Effector memory CD4-positive, alpha-beta T cell (primary cell): ENCODE results near the gene DNAL4.
A peak's percentile ranks its signal among the peaks of the same experiment; 100 is the strongest.

Experiments used
- DNase-seq, 3 donors: peaks; one replicate each; pipeline ENCODE4 v3.0.0-alpha.2; 2020
- H3K27ac ChIP-seq: 2 replicates; pipeline ENCODE4 v1.7.0; 2013; ENCODE audit warnings: mild to moderate bottlenecking, low read length, moderate library complexity; ENCODE audit not compliant: insufficient read depth, poor library complexity, severe bottlenecking
- H3K27me3 ChIP-seq: replicated peaks from 2 replicates; pipeline ENCODE4 v1.7.0; 2013; ENCODE audit warnings: mild to moderate bottlenecking, low read length; ENCODE audit not compliant: insufficient read depth, control insufficient read depth, poor library complexity, severe bottlenecking
- H3K36me3 ChIP-seq: 2 replicates; pipeline ENCODE4 v1.7.0; 2013; ENCODE audit warnings: mild to moderate bottlenecking, low read length, moderate library complexity; ENCODE audit not compliant: control insufficient read depth, insufficient read depth
- H3K4me1 ChIP-seq: 2 replicates; pipeline ENCODE4 v1.7.0; 2013; ENCODE audit warnings: low read length, mild to moderate bottlenecking; ENCODE audit not compliant: control insufficient read depth, insufficient read depth, poor library complexity, severe bottlenecking
- H3K4me3 ChIP-seq: 2 replicates; pipeline ENCODE4 v1.7.0; 2013; ENCODE audit warnings: low read length, low read depth, mild to moderate bottlenecking; ENCODE audit not compliant: insufficient read depth, poor library complexity, severe bottlenecking
- H3K9me3 ChIP-seq: 2 replicates; pipeline ENCODE4 v1.7.0; 2013; ENCODE audit warnings: mild to moderate bottlenecking, low read length, moderate library complexity; ENCODE audit not compliant: control insufficient read depth

The DNAL4 gene

DNA sequence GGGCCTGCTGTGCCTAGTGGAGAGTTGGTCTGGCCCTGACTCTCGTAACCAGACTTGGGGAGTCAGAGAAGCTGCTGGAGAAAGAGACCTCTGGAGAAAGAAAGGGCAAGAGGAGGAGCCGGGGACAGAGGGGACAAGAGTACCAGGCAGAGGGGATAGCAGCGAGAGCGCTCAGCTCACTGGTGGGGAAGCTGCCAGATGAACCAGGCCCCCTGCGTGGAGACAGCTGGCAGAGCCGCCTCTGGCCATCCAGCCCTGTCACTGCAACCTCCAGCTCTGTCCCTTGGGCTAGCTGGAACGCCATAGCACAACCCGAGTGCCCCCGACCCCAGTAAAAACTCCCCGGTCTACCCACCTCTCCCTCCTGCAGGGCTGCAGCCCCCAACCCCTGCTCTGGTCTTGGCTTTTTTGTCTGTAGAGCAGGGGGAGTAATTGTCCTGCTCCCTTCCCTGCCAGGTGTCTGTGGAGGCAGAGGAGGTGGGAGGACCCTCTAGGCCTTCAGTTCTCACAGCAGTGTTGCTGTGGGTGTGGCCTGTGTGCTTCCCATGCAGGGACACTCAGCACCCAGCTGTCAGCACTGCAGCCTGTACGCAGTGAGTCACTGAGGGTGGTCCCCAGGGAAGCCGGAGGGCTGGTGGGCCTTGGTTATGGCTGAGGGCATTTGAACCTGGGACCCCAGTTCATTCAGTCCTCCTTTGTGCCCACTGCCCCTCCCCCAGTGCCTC lies 33.3 kb downstream of the DNAL4 start:
- Histone ChIP-seq H3K27ac (no peak overlapping the region), H3K4me3 (no peak overlapping the region), H3K4me1 (peaks cover 23% of the 10 kb centered on the region), H3K36me3 (no peaks in the 10 kb centered on the region), H3K27me3 (no peaks in the 10 kb centered on the region), H3K9me3 (no peaks in the 10 kb centered on the region)
- no peak for DNase-seq

DNA sequence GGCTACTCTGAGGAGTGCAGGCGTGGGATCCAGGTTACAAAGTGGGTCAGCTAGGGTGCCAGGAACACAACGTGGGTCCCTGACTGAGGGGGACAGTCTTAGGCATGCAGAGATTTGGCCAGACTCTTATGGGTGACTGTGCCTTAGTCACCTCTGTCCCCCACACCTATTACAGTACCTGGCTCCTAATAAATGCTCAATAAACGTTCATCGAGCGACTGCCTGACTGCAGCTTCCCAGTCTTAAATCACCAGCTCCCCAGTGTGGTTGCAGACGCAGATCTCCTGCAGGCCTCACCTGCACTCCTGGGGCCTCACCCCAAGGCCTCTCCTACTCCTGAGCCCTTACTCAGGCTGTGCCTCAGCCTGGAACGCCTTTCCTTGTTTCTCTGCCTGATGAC lies 34.9 kb downstream of the DNAL4 start:
- no peaks in the 10 kb centered on the region for H3K36me3 ChIP-seq
- H3K4me3 ChIP-seq: no peak overlapping the region
- no peaks in the 10 kb centered on the region for H3K27me3 ChIP-seq
- peaks cover 23% of the 10 kb centered on the region for H3K4me1 ChIP-seq
- peak overlapping the region; percentile 67 for H3K27ac ChIP-seq
- H3K9me3 ChIP-seq: no peaks in the 10 kb centered on the region
- no peak for DNase-seq

DNA sequence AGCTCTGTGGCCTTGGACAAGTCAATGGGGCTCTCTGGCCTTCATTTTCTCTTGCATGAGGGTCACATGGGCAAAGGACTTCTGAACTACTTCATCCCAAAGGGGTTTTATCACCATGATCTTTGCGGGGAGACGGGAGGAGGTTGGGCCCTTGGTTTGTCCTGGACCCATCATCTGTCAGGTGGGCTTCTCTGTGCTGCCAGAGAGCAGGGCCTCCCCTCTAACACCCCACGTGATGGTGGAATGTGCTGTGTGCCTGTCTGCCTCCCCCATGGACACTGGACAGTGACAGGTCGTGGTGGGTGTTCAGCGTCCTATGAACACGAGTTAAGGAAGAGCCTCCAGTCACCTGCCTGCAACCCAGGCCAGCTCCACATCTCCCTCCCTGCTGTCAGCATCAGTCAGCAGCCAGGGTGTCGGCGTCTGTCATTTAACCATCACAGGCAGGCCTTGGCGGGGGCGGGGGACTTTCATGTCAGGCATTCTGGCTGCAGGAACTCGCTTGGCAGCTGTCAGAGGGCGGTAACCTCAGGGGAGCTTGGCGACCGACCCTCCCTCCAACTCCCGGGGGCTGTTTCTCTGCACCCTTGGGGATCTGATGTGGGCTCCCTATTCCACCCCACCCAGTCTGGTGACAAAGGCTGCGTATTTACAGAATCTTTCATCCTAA lies 35.5 kb downstream of the DNAL4 start:
- Histone ChIP-seq H3K4me1 (peaks cover 27% of the 10 kb centered on the region), H3K27me3 (no peaks in the 10 kb centered on the region), H3K4me3 (no peak overlapping the region), H3K27ac (peak overlapping the region; percentile 67), H3K36me3 (peaks cover 4% of the 10 kb centered on the region), H3K9me3 (no peaks in the 10 kb centered on the region)
- peak in 2 of 3 donors; percentile 39 to 62 for DNase-seq

DNA sequence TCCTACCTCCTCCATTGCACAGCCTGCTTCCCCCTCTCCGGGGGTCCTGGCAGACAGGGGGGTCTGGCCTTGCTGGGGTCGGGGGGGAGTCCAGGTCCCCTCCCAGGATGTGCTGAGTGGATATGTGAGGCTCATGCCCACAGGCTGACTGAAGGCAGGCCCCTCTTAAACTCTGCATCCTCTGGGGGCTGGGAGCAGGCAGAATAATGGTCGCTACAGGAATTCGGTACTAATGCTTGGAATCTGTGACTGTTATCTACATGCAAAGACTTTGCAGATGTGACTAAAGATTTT lies 36.5 kb downstream of the DNAL4 start:
- DNase-seq: no peak
- H3K4me3 ChIP-seq: peak overlapping the region; percentile 15
- H3K36me3 ChIP-seq: peaks cover 10% of the 10 kb centered on the region
- no peaks in the 10 kb centered on the region for H3K9me3 ChIP-seq
- H3K27ac ChIP-seq: peak overlapping the region; percentile 67
- H3K27me3 ChIP-seq: no peaks in the 10 kb centered on the region
- peaks cover 37% of the 10 kb centered on the region for H3K4me1 ChIP-seq

DNA sequence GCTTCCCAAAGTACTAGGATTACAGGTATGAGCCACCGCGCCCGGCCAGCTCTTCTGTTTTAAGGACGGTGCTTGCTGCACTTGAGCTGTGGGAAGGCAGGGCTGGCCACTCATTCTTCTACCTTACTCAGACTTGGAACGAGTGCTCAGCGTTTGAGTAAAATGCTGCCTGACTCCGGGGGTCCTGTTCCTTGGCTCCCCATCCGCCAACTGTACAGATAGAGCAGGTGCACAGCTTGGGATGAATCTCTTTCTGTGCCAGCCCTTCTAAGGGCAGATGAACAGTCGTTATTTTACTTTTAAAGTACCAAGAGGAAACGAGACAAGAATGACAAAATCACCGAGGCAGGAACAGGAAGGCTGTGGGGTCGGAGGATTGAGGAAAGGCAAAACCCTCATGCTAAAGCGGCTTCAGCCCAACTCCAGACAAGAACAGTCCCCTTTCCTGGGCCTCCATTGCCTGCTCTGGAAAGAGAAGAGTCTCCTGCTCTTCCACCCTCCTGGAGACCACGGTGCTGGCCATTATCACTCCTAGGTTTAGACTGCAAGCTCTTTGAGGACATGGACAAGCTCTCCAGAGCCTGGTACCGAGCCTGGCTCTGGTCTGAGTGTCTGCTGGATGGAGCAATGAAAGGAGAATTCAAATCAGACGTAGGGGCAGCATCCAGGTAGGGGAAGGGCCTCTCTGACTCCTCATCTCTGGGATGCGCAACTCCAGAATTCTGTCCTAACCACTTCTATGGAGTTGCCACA lies 37.1 kb downstream of the DNAL4 start:
- DNase-seq: no peak
- Histone ChIP-seq H3K4me3 (peak overlapping the region; percentile 62), H3K27me3 (no peaks in the 10 kb centered on the region), H3K36me3 (peaks cover 13% of the 10 kb centered on the region), H3K27ac (peak overlapping the region; percentile 67), H3K9me3 (no peaks in the 10 kb centered on the region), H3K4me1 (peaks cover 43% of the 10 kb centered on the region)

DNA sequence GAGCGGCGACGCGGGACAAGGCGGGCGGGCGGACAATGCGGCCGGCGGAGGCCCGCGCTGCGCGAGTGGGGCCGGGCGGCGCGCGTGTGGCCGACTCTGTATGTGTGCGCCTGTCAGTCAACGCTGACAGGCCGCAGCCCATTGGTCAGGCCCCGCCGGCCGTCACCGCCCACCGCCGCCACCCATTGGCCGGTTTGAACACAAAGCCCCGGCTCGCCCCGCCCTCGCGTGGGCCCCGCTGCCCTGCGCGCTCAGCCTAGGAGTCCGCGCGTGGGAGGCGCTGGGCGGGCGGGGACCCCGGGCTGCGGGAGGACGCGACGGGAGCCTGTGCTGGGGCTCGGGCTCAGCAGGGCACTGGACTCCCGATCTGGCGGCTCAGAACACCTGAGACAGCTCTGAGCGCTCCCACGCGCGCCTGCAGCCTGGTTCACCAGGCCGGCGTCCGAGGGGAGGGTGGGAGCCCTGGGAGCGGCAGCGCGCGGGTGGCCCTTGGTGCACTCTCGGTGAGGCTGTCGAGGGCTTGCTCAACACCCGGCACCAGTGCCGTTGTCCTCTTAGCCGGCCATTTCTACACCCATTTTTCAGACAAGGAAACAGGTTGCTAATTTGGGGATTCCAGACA lies 37.9 kb downstream of the DNAL4 start, which contains the start of gene SUN2:
Gene SUN2, minus strand, starts transcription at position 88 of the 622 bp plus-strand sequence. CDS start 3,370 bp downstream, outside the sequence.
- Histone ChIP-seq H3K27me3 (no peaks in the 10 kb centered on the region), H3K27ac (peak within 1 kb of the TSS; percentile 84), H3K36me3 (peaks cover 19% of the 10 kb centered on the region), H3K4me3 (peak within 1 kb of the TSS; percentile 87), H3K9me3 (no peaks in the 10 kb centered on the region), H3K4me1 (peaks cover 51% of the 10 kb centered on the region)
- DNase-seq: peak; percentile 88 to 93 (median 89)

DNA sequence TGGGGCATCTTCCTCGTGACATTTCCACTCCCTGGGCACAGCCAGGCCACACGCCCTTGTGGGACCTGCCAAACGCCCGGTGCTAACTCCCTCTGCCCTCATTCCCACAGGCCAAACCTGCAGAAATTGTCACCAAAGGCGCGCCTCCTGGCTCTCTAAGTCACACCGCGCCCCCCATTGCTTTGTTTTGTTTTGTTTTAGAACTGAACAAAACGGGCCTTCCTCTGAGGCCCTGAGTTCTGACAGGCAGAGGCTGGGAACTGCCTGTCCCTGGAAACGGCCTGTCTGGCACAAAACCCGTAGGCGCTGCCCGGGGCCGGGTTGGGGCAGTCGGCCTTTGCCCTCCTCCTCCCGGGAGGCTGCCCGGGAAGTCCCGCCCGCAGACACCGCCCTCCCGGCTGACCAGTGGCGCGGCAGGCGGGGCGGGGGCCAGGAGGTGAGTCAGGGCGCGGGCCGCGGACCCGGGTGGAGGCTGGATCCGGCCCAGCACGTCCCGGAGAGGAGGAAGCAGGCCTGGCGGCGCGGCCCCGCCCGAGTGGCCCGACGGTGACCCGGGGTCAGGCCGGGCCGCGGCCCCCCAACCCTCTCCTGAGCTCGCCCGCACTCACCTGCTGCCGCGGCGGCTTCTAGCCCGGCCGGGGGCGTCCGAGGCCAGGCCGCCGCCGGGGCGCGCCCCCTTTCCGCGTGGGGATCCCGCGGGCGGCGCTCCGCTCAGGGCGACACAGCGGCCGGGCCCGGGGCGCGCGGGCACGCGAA lies 38.6 kb downstream of the DNAL4 start:
- H3K9me3 ChIP-seq: no peaks in the 10 kb centered on the region

DNA sequence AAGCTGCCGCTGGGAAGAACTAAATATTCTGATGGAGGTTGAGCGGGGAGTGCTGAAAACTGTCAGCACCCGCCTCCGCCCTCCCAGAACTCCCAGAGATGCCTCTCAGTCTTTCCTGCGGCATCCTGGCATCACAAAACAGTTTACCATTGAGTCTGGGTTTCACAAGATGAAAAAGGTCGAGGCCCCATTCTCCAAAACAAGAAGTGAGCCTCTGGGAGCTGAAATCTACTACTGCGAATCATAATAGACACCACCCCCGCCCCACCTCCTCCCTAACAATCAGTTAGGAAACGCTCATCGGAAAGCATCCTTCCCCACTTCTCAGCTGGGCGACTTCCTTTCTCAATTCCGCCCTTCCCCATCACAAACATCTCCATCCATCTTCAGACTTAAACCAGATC lies 39.2 kb downstream of the DNAL4 start:
- Histone ChIP-seq H3K4me3 (peak overlapping the region; percentile 87), H3K27me3 (no peaks in the 10 kb centered on the region), H3K27ac (peak overlapping the region; percentile 84), H3K4me1 (peaks cover 63% of the 10 kb centered on the region), H3K36me3 (peaks cover 31% of the 10 kb centered on the region), H3K9me3 (no peaks in the 10 kb centered on the region)
- DNase-seq: no peak

More for the DNA sequence above, 38.6 kb downstream of the DNAL4 start:
- peaks cover 25% of the 10 kb centered on the region for H3K36me3 ChIP-seq
- peaks cover 58% of the 10 kb centered on the region for H3K4me1 ChIP-seq
- no peaks in the 10 kb centered on the region for H3K27me3 ChIP-seq
- H3K4me3 ChIP-seq: peak overlapping the region; percentile 87
- DNase-seq: peak; percentile 38 to 48 (median 45)
- H3K27ac ChIP-seq: peak overlapping the region; percentile 84

DNA sequence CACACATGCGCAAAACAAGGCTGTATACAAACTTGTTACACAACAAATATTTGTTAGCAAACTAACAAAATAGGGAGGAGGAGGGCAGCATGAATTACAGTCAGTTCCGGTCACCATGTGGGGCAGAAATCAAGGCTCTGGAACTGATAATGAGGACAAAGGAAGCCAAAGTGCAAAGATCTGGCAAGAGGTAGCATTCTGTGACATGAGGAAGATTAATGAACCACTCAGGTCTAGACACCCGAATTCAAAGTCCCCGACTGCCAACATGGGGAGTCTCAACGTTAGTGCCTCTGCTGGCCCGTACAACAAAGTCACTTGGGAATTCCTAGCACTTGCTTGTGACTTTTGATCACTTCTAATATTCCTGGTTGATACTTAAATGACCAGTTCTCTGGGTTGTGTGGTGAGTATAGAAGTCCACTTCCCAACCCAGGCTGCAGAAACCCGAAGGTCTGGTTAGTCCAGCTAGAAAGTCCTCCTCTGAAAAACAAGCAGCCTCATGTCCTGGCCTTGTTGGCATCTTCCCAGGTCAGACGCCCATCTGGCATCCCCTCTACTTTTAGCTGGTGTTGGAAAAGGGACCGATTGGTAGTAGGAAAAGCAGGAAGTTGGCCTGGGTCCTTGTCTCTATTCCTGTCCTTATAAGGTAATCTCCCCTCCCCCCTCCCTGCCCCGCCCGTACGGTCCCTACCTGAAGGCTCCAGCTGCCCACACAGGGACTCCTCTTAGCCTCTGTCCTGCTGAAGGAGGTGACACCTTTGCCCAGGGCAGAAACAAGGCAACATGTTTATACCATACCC lies 39.8 kb downstream of the DNAL4 start:
- H3K36me3 ChIP-seq: peaks cover 37% of the 10 kb centered on the region
- H3K27ac ChIP-seq: peak overlapping the region; percentile 84
- no peak for DNase-seq
- H3K4me1 ChIP-seq: peaks cover 63% of the 10 kb centered on the region
- no peaks in the 10 kb centered on the region for H3K9me3 ChIP-seq
- no peaks in the 10 kb centered on the region for H3K27me3 ChIP-seq
- H3K4me3 ChIP-seq: peak overlapping the region; percentile 87
